Stomach smooth muscle (tissue), 2 donors: ENCODE results near the gene DIP2B.
"Not testable (repeated sequence)": the region's sequence is repeated elsewhere in the genome, so short reads cannot be mapped to it uniquely, and the experiment has no call there.

Experiments used
- H3K27ac ChIP-seq: one replicate; pipeline ENCODE4 v1.7.0; 2013; ENCODE audit warnings: mild to moderate bottlenecking, low read length, inconsistent platforms
- H3K27me3 ChIP-seq, 2 donors: one replicate each; pipeline ENCODE4 v1.7.0; 2013; ENCODE audit warnings: low read length in 2 of 2; ENCODE audit not compliant: insufficient read depth in 2 of 2, control insufficient read depth in 1 of 2
- H3K36me3 ChIP-seq, 2 donors: one replicate each; pipeline ENCODE4 v1.7.0; 2013; ENCODE audit warnings: low read length in 2 of 2; ENCODE audit not compliant: control insufficient read depth in 2 of 2, insufficient read depth in 2 of 2
- H3K4me1 ChIP-seq: one replicate; pipeline ENCODE4 v1.7.0; 2013; ENCODE audit warnings: low read length; ENCODE audit not compliant: control insufficient read depth, insufficient read depth
- H3K4me3 ChIP-seq, 2 donors: one replicate each; pipeline ENCODE4 v1.7.0; 2013; ENCODE audit warnings: low read length in 2 of 2
- H3K9ac ChIP-seq, 2 donors: one replicate each; pipeline ENCODE4 v1.7.0; 2013; ENCODE audit warnings: low read length in 2 of 2, mild to moderate bottlenecking in 1 of 2
- H3K9me3 ChIP-seq, 2 donors: one replicate each; pipeline ENCODE4 v1.7.0; 2013; ENCODE audit warnings: low read length in 2 of 2; ENCODE audit not compliant: control insufficient read depth in 2 of 2
- donor health status: healthy.
- donor health status: Pancreatic carcinoma.

Gene DIP2B

GRCh38 chr12:50751948-50752721, 247.3 kb downstream of the DIP2B start:
- no peaks in the 10 kb centered on the region for H3K4me1 ChIP-seq
- peaks cover 12 to 15% of the 10 kb centered on the region in 2 donors for H3K36me3 ChIP-seq
- no peak overlapping the region for H3K4me3 ChIP-seq
- no peaks in the 10 kb centered on the region for H3K9me3 ChIP-seq
- no peak overlapping the region for H3K9ac ChIP-seq
- no peaks in the 10 kb centered on the region for H3K27me3 ChIP-seq
- H3K27ac ChIP-seq = no peak overlapping the region

- Histone ChIP-seq H3K9me3 (no peaks in the 10 kb centered on the region), H3K36me3 (peaks cover 5 to 8% of the 10 kb centered on the region in 2 donors), H3K9ac (no peak overlapping the region), H3K27me3 (no peaks in the 10 kb centered on the region), H3K4me1 (no peaks in the 10 kb centered on the region), H3K27ac (no peak overlapping the region), H3K4me3 (no peak overlapping the region)
Measured at GRCh38 chr12:50753232-50753769, 248.5 kb downstream of the DIP2B start.

GRCh38 chr12:50763639-50764285, 259.0 kb downstream of the DIP2B start, which contains the start of gene ATF1:
Gene ATF1, plus strand, starts transcription at chr12:50764101. Its CDS starts 16,045 bp downstream, at chr12:50780146.
- no peaks in the 10 kb centered on the region for H3K36me3 ChIP-seq
- H3K27ac ChIP-seq = peak within 1 kb of the TSS; percentile 95
- H3K4me3 ChIP-seq = peak within 1 kb of the TSS; percentile 87 to 90
- H3K9me3 ChIP-seq = no peaks in the 10 kb centered on the region
- H3K9ac ChIP-seq = peak within 1 kb of the TSS; percentile 92 to 96
- peaks cover 12% of the 10 kb centered on the region for H3K4me1 ChIP-seq
- no peaks in the 10 kb centered on the region for H3K27me3 ChIP-seq

- no peaks in the 10 kb centered on the region for H3K9me3 ChIP-seq
- H3K27ac ChIP-seq = peak overlapping the region; percentile 95
- no peaks in the 10 kb centered on the region for H3K27me3 ChIP-seq
Measured at GRCh38 chr12:50764286-50765094, 259.7 kb downstream of the DIP2B start.

GRCh38 chr12:50765095-50765911, 260.5 kb downstream of the DIP2B start:
- Histone ChIP-seq H3K4me3 (peak overlapping the region; percentile 74 to 90), H3K9ac (peak overlapping the region; percentile 71 to 89), H3K4me1 (peaks cover 12% of the 10 kb centered on the region), H3K36me3 (no peaks in the 10 kb centered on the region), H3K27me3 (no peaks in the 10 kb centered on the region), H3K9me3 (no peaks in the 10 kb centered on the region), H3K27ac (peak overlapping the region; percentile 95)

More at GRCh38 chr12:50764286-50765094, 259.7 kb downstream of the DIP2B start:
- Histone ChIP-seq H3K4me3 (peak overlapping the region; percentile 74 to 90), H3K36me3 (no peaks in the 10 kb centered on the region), H3K4me1 (peaks cover 12% of the 10 kb centered on the region), H3K9ac (peak overlapping the region; percentile 75 to 89)

- H3K9me3 ChIP-seq = no peaks in the 10 kb centered on the region
- H3K27me3 ChIP-seq = no peaks in the 10 kb centered on the region
- no peak overlapping the region for H3K4me3 ChIP-seq
- H3K4me1 ChIP-seq = peaks cover 7% of the 10 kb centered on the region
- H3K27ac ChIP-seq = no peak overlapping the region
- H3K9ac ChIP-seq = no peak overlapping the region
- peaks cover 2 to 3% of the 10 kb centered on the region in 2 donors for H3K36me3 ChIP-seq
Measured at GRCh38 chr12:50768391-50768790, 263.6 kb downstream of the DIP2B start.

- not testable (repeated sequence) for H3K4me1 ChIP-seq, H3K4me3 ChIP-seq, H3K9me3 ChIP-seq, H3K36me3 ChIP-seq, H3K27me3 ChIP-seq, H3K27ac ChIP-seq, H3K9ac ChIP-seq
Measured at GRCh38 chr12:50768813-50769212, 264.0 kb downstream of the DIP2B start.

- Histone ChIP-seq H3K4me1 (no peaks in the 10 kb centered on the region), H3K36me3 (peaks cover 2 to 3% of the 10 kb centered on the region in 2 donors), H3K27ac (no peak overlapping the region), H3K9ac (no peak overlapping the region), H3K4me3 (no peak overlapping the region), H3K9me3 (no peaks in the 10 kb centered on the region), H3K27me3 (no peaks in the 10 kb centered on the region)
Measured at GRCh38 chr12:50771409-50771808, 266.6 kb downstream of the DIP2B start.

- Histone ChIP-seq H3K27ac (no peak overlapping the region), H3K27me3 (no peaks in the 10 kb centered on the region), H3K4me1 (no peaks in the 10 kb centered on the region), H3K36me3 (peaks cover 2 to 3% of the 10 kb centered on the region in 2 donors), H3K9ac (no peak overlapping the region), H3K4me3 (no peak overlapping the region), H3K9me3 (no peaks in the 10 kb centered on the region)
Measured at GRCh38 chr12:50772470-50772869, 267.7 kb downstream of the DIP2B start.

- Histone ChIP-seq H3K27me3 (no peaks in the 10 kb centered on the region), H3K9me3 (no peaks in the 10 kb centered on the region), H3K9ac (no peak overlapping the region), H3K4me1 (no peaks in the 10 kb centered on the region), H3K27ac (no peak overlapping the region), H3K36me3 (peaks cover 2 to 3% of the 10 kb centered on the region in 2 donors), H3K4me3 (no peak overlapping the region)
Measured at GRCh38 chr12:50772877-50773276, 268.1 kb downstream of the DIP2B start.
